Coronary artery (tissue), 2 donors: ENCODE data around the gene ITGB3.

Experiments used
- DNase-seq: peaks from one replicate; pipeline ENCODE4 v3.0.0-alpha.2; 2017; ENCODE audit warnings: low spot score
- H3K27ac ChIP-seq, 2 donors: fragments of 200-600 bp; sonication (generic); one replicate each; pipeline ENCODE4 v1.5.1; 2016 to 2019
- H3K4me3 ChIP-seq: fragments of 200-600 bp; sonication (generic); 2 replicates; pipeline ENCODE4 v1.5.1; 2016; ENCODE audit warnings: mild to moderate bottlenecking, moderate library complexity
- TF ChIP-seq, protein P1 (sequence below): fragments of 200-600 bp; sonication (generic); IDR thresholded peaks from one replicate; pipeline ENCODE4 v1.5.1; 2019; ENCODE audit warnings: antibody characterized with exemption

The ITGB3 gene

GRCh38 chr17:47250855-47251254, 2.8 kb upstream of the ITGB3 start:
- no peak for DNase-seq
- Histone ChIP-seq H3K4me3 (no peak overlapping the region), H3K27ac (no peak overlapping the region)
- TF ChIP-seq, protein P1, sequence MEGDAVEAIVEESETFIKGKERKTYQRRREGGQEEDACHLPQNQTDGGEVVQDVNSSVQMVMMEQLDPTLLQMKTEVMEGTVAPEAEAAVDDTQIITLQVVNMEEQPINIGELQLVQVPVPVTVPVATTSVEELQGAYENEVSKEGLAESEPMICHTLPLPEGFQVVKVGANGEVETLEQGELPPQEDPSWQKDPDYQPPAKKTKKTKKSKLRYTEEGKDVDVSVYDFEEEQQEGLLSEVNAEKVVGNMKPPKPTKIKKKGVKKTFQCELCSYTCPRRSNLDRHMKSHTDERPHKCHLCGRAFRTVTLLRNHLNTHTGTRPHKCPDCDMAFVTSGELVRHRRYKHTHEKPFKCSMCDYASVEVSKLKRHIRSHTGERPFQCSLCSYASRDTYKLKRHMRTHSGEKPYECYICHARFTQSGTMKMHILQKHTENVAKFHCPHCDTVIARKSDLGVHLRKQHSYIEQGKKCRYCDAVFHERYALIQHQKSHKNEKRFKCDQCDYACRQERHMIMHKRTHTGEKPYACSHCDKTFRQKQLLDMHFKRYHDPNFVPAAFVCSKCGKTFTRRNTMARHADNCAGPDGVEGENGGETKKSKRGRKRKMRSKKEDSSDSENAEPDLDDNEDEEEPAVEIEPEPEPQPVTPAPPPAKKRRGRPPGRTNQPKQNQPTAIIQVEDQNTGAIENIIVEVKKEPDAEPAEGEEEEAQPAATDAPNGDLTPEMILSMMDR: no peak

DNA sequence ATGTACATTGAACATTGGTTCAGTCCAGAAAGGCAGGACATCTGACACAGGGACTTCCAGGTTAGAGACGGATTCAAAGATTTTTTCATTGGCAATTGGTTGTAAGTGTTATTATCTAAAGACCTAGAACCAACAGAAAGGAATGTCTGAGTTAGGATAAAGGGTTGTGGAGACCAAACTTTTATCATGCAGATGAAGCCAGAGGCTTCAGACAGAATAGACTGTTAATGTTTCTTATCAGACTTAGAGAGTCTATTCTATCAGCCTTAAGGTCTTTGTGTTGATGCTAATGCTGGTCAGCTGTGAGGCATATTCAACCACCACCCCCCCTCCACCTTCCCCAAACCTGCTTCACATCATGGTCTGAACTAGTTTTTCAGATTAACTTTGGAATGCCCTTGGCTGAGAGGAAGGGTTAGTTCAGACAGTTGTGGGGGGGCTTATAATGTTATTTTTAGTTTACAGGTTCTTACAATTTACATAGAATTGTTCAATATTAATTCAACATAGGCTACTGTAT, 2.1 kb upstream of the ITGB3 start:
- no peak for DNase-seq
- no peak overlapping the region for H3K4me3 ChIP-seq
- no peak overlapping the region for H3K27ac ChIP-seq
- TF ChIP-seq, protein P1: no peak

DNA sequence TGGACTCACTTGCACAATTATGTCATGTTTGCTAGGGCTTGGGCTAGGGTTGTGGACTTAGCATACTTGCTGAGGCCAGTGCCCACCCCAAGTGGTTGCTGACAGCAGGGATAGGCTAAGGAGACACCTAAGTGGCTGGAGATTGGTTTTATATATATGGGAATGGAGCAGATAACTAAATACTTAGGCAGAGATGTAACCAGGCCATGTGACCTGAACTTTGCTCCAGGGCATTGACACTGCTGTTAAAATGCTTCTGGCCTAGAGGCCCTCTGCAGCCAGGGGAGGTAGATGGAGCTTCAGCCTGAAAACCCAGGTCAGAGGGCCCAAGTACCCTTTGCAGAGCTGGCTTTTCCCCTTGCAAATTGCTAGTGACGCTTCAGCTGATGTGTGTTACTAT, 1.4 kb upstream of the ITGB3 start:
- Histone ChIP-seq H3K4me3 (no peak overlapping the region), H3K27ac (peak overlapping the region in 1 of 2 donors; percentile 36)
- DNase-seq: no peak
- TF ChIP-seq, protein P1: no peak

GRCh38 chr17:47252766-47253512, 688 bp upstream of the ITGB3 start:
- TF ChIP-seq, protein P1: no peak
- Histone ChIP-seq H3K4me3 (peak overlapping the region; percentile 97), H3K27ac (peak overlapping the region; percentile 85 to 97)
- DNase-seq: no peak

GRCh38 chr17:47254403-47254943, 846 bp downstream of the ITGB3 start:
- TF ChIP-seq, protein P1: no peak
- no peak for DNase-seq
- H3K4me3 ChIP-seq: peak overlapping the region; percentile 97
- peak overlapping the region; percentile 85 to 97 for H3K27ac ChIP-seq

DNA sequence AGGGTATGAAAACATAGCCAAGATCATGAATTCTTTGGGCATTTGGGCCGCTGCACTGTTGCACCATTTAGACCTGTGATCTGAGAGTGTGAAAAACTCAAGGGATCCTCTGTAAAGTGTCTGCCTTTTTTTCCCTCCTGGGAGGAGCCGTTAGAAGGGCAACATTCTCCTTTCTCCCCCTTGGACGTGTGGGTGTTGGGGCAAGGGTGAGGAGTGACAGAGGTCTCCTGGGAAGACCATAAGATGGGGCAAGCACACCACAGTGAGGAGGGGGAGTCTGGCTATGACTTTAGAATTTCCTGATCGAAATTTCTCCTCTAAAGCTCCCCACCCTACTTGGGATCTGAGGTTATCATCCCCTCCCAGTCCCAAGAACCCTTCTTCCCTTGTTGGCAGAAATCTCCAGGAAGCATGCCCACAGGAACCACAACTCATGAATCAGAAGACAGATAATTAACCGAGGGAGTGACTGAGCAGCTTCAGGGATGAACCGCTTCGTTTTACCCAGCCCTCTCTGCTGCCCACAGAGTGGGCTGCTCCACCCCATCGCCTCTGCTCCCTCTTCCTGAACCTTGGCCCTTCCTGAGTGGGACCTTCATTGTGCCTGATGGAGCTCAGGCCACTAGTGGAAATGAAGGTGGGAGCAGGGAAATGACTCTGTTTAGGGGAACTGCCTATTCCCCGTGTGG, 4.2 kb downstream of the ITGB3 start:
- TF ChIP-seq, protein P1: no peak
- DNase-seq: no peak
- Histone ChIP-seq H3K27ac (peak overlapping the region in 1 of 2 donors; percentile 73), H3K4me3 (peak overlapping the region; percentile 36)
